Ishikawa (cell line): ENCODE data around the gene AACS.

Experiments
- CEBPB ChIP-seq: IDR thresholded peaks from 2 replicates; pipeline ENCODE4 v1.6.1; 2012
- CREB1 ChIP-seq: IDR thresholded peaks from 2 replicates; pipeline ENCODE4 v1.6.1; 2012; ENCODE audit warnings: low read depth
- EGR1 ChIP-seq: IDR thresholded peaks from 2 replicates; pipeline ENCODE4 v1.6.1; 2012
- EP300 ChIP-seq: IDR thresholded peaks from 2 replicates; pipeline ENCODE4 v1.6.1; 2012; ENCODE audit warnings: borderline replicate concordance
- FOXM1 ChIP-seq: IDR thresholded peaks from 2 replicates; pipeline ENCODE4 v1.6.1; 2012; ENCODE audit warnings: low read depth, borderline replicate concordance
- MAX ChIP-seq: IDR thresholded peaks from 2 replicates; pipeline ENCODE4 v1.6.1; 2012
- NFIC ChIP-seq: IDR thresholded peaks from 2 replicates; pipeline ENCODE4 v1.6.1; 2012
- RAD21 ChIP-seq: IDR thresholded peaks from 2 replicates; pipeline ENCODE4 v1.6.1; 2012; ENCODE audit warnings: low read depth
- REST ChIP-seq: IDR thresholded peaks from 2 replicates; pipeline ENCODE4 v1.6.1; 2012; ENCODE audit warnings: low read depth, mild to moderate bottlenecking
- TAF1 ChIP-seq: IDR thresholded peaks from 2 replicates; pipeline ENCODE4 v1.6.1; 2012; ENCODE audit warnings: low read depth, mild to moderate bottlenecking
- TCF12 ChIP-seq: IDR thresholded peaks from 2 replicates; pipeline ENCODE4 v1.6.1; 2012; ENCODE audit warnings: low read depth
- TEAD4 ChIP-seq: IDR thresholded peaks from 2 replicates; pipeline ENCODE4 v1.6.1; 2012
- USF1 ChIP-seq: IDR thresholded peaks from 2 replicates; pipeline ENCODE4 v1.6.1; 2012
- YY1 ChIP-seq: IDR thresholded peaks from 2 replicates; pipeline ENCODE4 v1.6.1; 2012; ENCODE audit warnings: low read depth
- ZBTB7A ChIP-seq: IDR thresholded peaks from 2 replicates; pipeline ENCODE4 v1.6.1; 2012; ENCODE audit warnings: low read depth

The AACS gene

GRCh38 chr12:125092108-125092871, 27.1 kb downstream of the AACS start:
- TF ChIP-seq CEBPB (no peak), CREB1 (no peak), REST (no peak), MAX (no peak), RAD21 (no peak), TEAD4 (no peak), EP300 (no peak), EGR1 (no peak), TCF12 (no peak), NFIC (no peak), TAF1 (no peak)

- TF ChIP-seq TAF1 (no peak), MAX (no peak), USF1 (no peak), EP300 (no peak), YY1 (no peak), RAD21 (no peak), TCF12 (no peak), NFIC (no peak), EGR1 (no peak), FOXM1 (no peak), ZBTB7A (no peak), REST (no peak), CEBPB (no peak), CREB1 (no peak), TEAD4 (no peak)
These were observed 27.8 kb downstream of the AACS start for GRCh38 chr12:125092872-125093680.

- TF ChIP-seq TCF12 (no peak), CEBPB (no peak), EP300 (no peak), FOXM1 (no peak), TEAD4 (no peak), NFIC (no peak), RAD21 (no peak), ZBTB7A (no peak), EGR1 (no peak), YY1 (no peak), MAX (no peak)
These were observed 28.6 kb downstream of the AACS start for GRCh38 chr12:125093681-125094330.

- TF ChIP-seq CREB1 (no peak), EGR1 (no peak), REST (no peak), RAD21 (no peak), EP300 (no peak), TAF1 (no peak)
These were observed 31.7 kb downstream of the AACS start for GRCh38 chr12:125096894-125097293.
